BE2C (cell line): ENCODE data around the gene NPAS2.

Experiments used
- DNase-seq: peaks from one replicate; pipeline ENCODE4 v3.0.0-alpha.2; 2020
- H3K27me3 ChIP-seq: fragments of 250-450 bp; sonication (Bioruptor Pico); 2 replicates; pipeline ENCODE4 v1.5.1; 2020; ENCODE audit warnings: mild to moderate bottlenecking
- H3K36me3 ChIP-seq: fragments of 250-450 bp; sonication (Bioruptor Pico); 2 replicates; pipeline ENCODE4 v1.5.1; 2020; ENCODE audit warnings: mild to moderate bottlenecking
- H3K4me1 ChIP-seq: fragments of 250-450 bp; sonication (Bioruptor Pico); 2 replicates; pipeline ENCODE4 v1.5.1; 2020
- H3K4me3 ChIP-seq: 2 replicates; pipeline ENCODE4 v1.5.1; 2011; ENCODE audit warnings: low read depth, low read length
- H3K9me3 ChIP-seq: fragments of 250-450 bp; sonication (Bioruptor Pico); 2 replicates; pipeline ENCODE4 v1.5.1; 2020
- TF ChIP-seq, protein P1 (sequence below): IDR thresholded peaks from 2 replicates; pipeline ENCODE4 v1.5.1; 2012; ENCODE audit warnings: mild to moderate bottlenecking, low read depth, low read length

Gene NPAS2

DNA sequence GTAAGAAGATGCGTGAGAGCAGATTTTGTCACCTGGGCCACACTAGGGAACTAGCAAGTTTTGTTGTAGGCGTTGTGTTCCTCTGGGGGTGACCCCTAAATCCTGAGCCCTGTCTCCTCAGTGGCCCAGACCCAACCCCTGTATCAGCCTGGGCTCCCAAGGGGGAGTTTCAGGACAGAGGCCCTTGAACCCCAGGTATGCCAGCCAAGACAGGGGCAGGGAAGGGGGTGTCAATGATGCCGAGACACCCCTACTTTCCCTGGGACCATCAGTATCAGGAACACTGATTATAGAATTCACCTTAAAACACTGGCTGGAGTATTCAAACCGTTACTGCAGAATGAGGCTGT is 143.1 kb downstream of the NPAS2 start:
- H3K4me3 ChIP-seq = no peak overlapping the region
- no peak for DNase-seq
- TF ChIP-seq, protein P1, sequence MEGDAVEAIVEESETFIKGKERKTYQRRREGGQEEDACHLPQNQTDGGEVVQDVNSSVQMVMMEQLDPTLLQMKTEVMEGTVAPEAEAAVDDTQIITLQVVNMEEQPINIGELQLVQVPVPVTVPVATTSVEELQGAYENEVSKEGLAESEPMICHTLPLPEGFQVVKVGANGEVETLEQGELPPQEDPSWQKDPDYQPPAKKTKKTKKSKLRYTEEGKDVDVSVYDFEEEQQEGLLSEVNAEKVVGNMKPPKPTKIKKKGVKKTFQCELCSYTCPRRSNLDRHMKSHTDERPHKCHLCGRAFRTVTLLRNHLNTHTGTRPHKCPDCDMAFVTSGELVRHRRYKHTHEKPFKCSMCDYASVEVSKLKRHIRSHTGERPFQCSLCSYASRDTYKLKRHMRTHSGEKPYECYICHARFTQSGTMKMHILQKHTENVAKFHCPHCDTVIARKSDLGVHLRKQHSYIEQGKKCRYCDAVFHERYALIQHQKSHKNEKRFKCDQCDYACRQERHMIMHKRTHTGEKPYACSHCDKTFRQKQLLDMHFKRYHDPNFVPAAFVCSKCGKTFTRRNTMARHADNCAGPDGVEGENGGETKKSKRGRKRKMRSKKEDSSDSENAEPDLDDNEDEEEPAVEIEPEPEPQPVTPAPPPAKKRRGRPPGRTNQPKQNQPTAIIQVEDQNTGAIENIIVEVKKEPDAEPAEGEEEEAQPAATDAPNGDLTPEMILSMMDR = no peak

DNA sequence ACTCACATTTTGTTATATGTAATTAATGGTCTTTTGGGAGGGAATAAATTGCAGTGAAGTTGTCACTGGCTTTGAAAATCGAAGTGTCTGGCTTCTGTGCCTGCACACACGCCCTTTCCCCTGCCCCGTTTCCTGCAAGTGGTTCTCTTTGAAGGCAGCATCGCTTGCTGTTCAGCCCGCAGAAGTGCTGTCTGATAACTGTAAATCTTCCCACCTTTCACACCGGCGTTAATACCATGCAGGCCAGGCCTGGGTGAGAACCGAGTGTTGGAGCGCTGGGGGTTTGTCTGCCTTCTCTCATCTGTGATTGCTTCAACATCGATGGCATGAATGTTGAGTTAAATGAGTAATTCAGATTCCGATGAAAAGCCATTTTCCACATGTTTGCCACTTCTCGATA is 144.3 kb downstream of the NPAS2 start:
- Histone ChIP-seq H3K27me3 (no peaks in the 10 kb centered on the region), H3K4me3 (no peak overlapping the region), H3K36me3 (no peaks in the 10 kb centered on the region), H3K4me1 (no peaks in the 10 kb centered on the region), H3K9me3 (no peaks in the 10 kb centered on the region)
- DNase-seq = no peak
- TF ChIP-seq, protein P1 = no peak

More for the DNA sequence above, 143.1 kb downstream of the NPAS2 start:
- Histone ChIP-seq H3K4me1 (no peaks in the 10 kb centered on the region), H3K36me3 (no peaks in the 10 kb centered on the region), H3K27me3 (no peaks in the 10 kb centered on the region), H3K9me3 (no peaks in the 10 kb centered on the region)

DNA sequence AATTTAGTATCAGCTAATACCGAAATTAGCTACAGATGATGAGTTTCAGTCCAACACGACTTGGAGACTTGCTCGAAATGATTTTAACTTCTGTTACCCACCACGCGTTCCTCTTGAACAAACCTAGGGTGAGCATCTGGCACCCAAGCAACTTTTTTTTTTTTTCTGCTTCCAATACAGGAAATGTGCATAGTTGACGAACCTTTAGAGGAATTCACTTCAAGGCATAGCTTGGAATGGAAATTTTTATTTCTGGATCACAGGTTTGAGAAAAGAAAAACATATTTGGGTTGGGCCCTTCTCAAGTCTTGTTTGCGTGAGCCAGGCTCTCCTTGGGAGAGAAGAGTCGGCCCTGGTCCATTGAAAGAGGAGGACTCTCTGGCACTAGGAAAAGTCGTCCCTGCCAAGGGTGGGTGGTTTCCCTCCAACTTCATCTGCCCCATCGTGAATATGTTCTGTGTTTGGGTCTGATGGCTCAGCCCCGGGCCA is 144.8 kb downstream of the NPAS2 start:
- no peak for DNase-seq
- TF ChIP-seq, protein P1 = no peak
- Histone ChIP-seq H3K36me3 (no peaks in the 10 kb centered on the region), H3K4me3 (no peak overlapping the region), H3K9me3 (no peaks in the 10 kb centered on the region), H3K4me1 (no peaks in the 10 kb centered on the region), H3K27me3 (no peaks in the 10 kb centered on the region)

DNA sequence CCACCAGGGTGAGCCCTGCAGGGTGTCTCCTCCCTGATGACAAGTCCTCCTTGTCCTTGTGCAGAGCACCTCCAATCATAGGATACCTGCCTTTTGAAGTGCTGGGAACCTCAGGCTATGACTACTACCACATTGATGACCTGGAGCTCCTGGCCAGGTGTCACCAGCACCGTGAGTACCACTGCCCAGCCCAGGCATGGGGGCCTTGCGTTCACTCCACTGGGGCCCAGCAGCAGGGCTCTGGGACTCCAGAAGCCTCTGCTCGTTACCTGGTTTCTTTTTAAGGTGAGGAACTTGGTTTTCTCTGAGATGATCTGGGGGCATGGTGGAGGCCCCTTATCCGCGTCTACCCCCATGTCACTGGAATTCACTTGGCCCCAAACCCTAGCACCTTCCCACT is 145.7 kb downstream of the NPAS2 start:
- no peak overlapping the region for H3K4me3 ChIP-seq
- H3K36me3 ChIP-seq = no peaks in the 10 kb centered on the region
- no peaks in the 10 kb centered on the region for H3K27me3 ChIP-seq
- no peak for DNase-seq
- TF ChIP-seq, protein P1 = no peak
- no peaks in the 10 kb centered on the region for H3K9me3 ChIP-seq
- no peaks in the 10 kb centered on the region for H3K4me1 ChIP-seq

DNA sequence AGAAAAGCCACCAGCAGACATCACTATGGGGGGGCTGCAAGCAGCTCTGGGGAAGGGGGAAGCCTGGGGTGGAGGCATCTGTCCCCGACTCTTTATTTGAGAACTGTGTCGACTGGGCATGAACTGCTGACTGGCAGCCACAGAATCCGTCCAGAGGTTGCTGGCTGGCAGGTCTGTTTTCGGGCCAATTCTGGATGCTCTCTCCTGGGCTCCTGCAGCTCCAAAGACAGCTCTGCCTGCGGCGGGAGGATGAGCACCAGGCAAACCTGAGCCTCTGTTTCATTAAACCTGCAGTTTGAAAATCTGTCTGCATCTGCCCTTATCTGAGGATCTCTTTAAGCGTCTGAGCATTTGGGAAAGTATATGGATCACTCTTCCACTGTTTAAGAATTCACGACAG is 147.8 kb downstream of the NPAS2 start:
- H3K4me1 ChIP-seq = no peaks in the 10 kb centered on the region
- no peak for DNase-seq
- H3K4me3 ChIP-seq = no peak overlapping the region
- H3K9me3 ChIP-seq = no peaks in the 10 kb centered on the region
- H3K36me3 ChIP-seq = no peaks in the 10 kb centered on the region
- TF ChIP-seq, protein P1 = no peak
- no peaks in the 10 kb centered on the region for H3K27me3 ChIP-seq

DNA sequence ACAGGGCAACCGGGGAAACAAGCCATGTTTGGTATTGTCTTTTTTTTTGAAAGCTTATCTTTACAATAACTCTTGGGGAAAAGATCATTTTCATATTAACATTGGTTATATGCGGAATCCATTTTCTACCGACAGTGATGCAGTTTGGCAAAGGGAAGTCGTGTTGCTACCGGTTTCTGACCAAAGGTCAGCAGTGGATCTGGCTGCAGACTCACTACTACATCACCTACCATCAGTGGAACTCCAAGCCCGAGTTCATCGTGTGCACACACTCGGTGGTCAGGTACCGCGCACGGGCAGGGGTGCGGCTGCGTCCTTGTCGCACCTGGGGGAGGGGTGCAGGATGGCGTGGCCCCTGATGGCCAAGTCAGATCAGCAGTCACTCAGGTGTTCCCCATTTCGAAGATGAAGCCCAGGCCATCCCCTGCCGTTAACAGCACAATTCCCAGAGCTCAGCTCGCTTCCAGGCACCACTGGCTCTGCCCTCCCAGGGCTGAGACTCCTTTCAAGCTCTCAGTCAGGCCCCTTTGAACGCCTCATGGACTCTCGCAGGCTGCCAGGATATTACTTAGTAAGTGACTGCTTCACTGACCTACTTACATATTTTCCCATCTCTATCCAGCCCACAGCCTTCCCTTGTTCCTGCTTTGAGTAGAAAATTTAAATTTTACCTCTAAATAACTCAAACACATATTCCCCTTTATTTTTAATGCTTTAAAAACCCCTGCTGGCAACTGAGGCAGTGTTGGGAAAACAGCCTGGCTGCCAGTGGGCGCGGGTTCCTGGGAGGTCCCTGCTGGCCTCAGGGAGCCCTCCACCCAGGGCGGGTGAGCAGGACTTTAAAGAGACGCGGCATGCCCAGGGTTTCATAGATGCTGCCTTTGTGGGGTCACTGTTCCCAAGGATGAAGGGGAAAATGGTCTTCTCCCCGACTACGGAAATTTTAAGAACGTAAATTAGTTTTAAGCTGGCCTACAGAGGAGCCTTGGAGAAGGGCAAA is 148.5 kb downstream of the NPAS2 start:
- no peaks in the 10 kb centered on the region for H3K4me1 ChIP-seq
- no peaks in the 10 kb centered on the region for H3K9me3 ChIP-seq
- H3K27me3 ChIP-seq = no peaks in the 10 kb centered on the region
- no peaks in the 10 kb centered on the region for H3K36me3 ChIP-seq
- H3K4me3 ChIP-seq = no peak overlapping the region
- TF ChIP-seq, protein P1 = no peak
- DNase-seq = no peak
